ENCODE data around the gene PDE1C.

Gene PDE1C

GRCh38 chr7:31997423-31997822 is 72.8 kb downstream of the PDE1C start:
- DNase-seq (ENCODE audit: low read depth in 3 of 3, low spot score in 1 of 3): no peak

GRCh38 chr7:31995134-31995533 is 75.1 kb downstream of the PDE1C start:
- DNase-seq (ENCODE audit: low read depth in 3 of 3, low spot score in 1 of 3): no peak

GRCh38 chr7:31991846-31992245 is 78.4 kb downstream of the PDE1C start:
- no peak for DNase-seq (ENCODE audit: low read depth in 3 of 3, low spot score in 1 of 3)

- DNase-seq (ENCODE audit: low read depth in 3 of 3, low spot score in 1 of 3): no peak
Observed at GRCh38 chr7:31991406-31991805, 78.8 kb downstream of the PDE1C start.

- DNase-seq (ENCODE audit: low read depth in 3 of 3, low spot score in 1 of 3): no peak
Observed at GRCh38 chr7:31986878-31987518, 83.2 kb downstream of the PDE1C start.

- DNase-seq (ENCODE audit: low read depth in 3 of 3, low spot score in 1 of 3): no peak
Observed at GRCh38 chr7:31982962-31983361, 87.2 kb downstream of the PDE1C start.

GRCh38 chr7:31981874-31982390 is 88.3 kb downstream of the PDE1C start:
- no peak for DNase-seq (ENCODE audit: low read depth in 3 of 3, low spot score in 1 of 3)

GRCh38 chr7:31979690-31980330 is 90.4 kb downstream of the PDE1C start:
- DNase-seq (ENCODE audit: low read depth in 3 of 3, low spot score in 1 of 3): no peak

- no peak for DNase-seq (ENCODE audit: low read depth in 3 of 3, low spot score in 1 of 3)
Observed at GRCh38 chr7:31975546-31975945, 94.7 kb downstream of the PDE1C start.

GRCh38 chr7:31974351-31974750 is 95.9 kb downstream of the PDE1C start:
- no peak for DNase-seq (ENCODE audit: low read depth in 3 of 3, low spot score in 1 of 3)

GRCh38 chr7:31971049-31971667 is 99.0 kb downstream of the PDE1C start:
- no peak for DNase-seq (ENCODE audit: low read depth in 3 of 3, low spot score in 1 of 3)

GRCh38 chr7:31970501-31970900 is 99.7 kb downstream of the PDE1C start:
- no peak for DNase-seq (ENCODE audit: low read depth in 3 of 3, low spot score in 1 of 3)

- DNase-seq (ENCODE audit: low read depth in 3 of 3, low spot score in 1 of 3): no peak
Observed at GRCh38 chr7:31963569-31964175, 106.5 kb downstream of the PDE1C start.

- DNase-seq (ENCODE audit: low read depth in 3 of 3, low spot score in 1 of 3): no peak
Observed at GRCh38 chr7:31962246-31962645, 108.0 kb downstream of the PDE1C start.

- DNase-seq (ENCODE audit: low read depth in 3 of 3, low spot score in 1 of 3): no peak
Observed at GRCh38 chr7:31958226-31958625, 112.0 kb downstream of the PDE1C start.

GRCh38 chr7:31957756-31958155 is 112.5 kb downstream of the PDE1C start:
- DNase-seq (ENCODE audit: low read depth in 3 of 3, low spot score in 1 of 3): no peak

GRCh38 chr7:31957090-31957720 is 113.0 kb downstream of the PDE1C start:
- no peak for DNase-seq (ENCODE audit: low read depth in 3 of 3, low spot score in 1 of 3)

GRCh38 chr7:31955641-31956040 is 114.6 kb downstream of the PDE1C start:
- DNase-seq (ENCODE audit: low read depth in 3 of 3, low spot score in 1 of 3): no peak

- no peak for DNase-seq (ENCODE audit: low read depth in 3 of 3, low spot score in 1 of 3)
Observed at GRCh38 chr7:31955021-31955420, 115.2 kb downstream of the PDE1C start.

- DNase-seq (ENCODE audit: low read depth in 3 of 3, low spot score in 1 of 3): no peak
Observed at GRCh38 chr7:31954500-31954899, 115.7 kb downstream of the PDE1C start.

GRCh38 chr7:31953432-31953831 is 116.8 kb downstream of the PDE1C start:
- DNase-seq (ENCODE audit: low read depth in 3 of 3, low spot score in 1 of 3): no peak
